CD4-positive, alpha-beta T cell treated with Interleukin-21 for 1 hour (primary cell): ENCODE data around the gene CCT4.
"Not testable (repeated sequence)": the region's sequence is repeated elsewhere in the genome, so short reads cannot be mapped to it uniquely, and the experiment has no call there.

Experiments
- DNase-seq: peaks from one replicate; pipeline ENCODE4 v3.0.0-alpha.2; 2020

CCT4 gene

DNA sequence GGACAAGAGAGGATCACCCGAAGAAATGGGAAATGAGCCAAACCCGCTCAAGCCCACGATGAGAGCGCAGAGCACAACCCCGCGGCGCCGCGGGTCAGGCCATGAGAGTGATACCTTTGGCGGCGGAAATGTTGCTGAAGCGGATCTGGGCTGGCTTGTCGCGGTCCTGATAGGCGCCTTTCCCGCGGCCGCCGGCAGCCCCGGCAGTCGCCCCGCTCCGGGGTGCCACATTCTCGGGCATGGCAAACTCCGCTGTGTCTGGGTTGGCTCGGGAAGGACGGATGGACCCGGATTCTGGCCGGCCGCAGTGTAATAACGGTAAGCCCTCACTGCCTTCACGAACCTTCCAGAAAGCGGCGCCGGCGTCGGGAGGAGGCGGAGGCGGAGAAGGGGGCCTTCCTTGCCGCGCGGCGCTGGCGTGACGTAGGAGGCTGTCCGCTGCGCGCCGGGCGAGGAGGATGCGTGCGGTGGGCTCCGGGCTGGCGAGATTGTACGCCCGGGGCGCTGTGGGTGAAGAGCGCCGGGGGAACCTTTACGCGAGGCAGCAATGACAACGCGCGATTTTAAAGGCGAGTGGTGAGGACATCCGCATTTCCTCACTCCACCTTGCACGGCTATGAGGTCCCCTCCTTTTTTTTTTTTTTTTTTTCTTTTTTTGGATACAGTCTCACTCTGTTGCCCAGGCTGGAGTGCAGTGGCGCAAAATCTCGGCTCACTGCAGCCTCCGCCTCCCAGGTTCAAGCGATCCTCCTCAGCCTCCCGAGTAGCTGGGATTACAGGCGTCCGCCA is at the start of gene CCT4:
Gene CCT4 (minus strand): TSS at position 390 of the 789 bp plus-strand sequence. CDS start 149 bp downstream, at position 241.
- peak; percentile 92 for DNase-seq

DNA sequence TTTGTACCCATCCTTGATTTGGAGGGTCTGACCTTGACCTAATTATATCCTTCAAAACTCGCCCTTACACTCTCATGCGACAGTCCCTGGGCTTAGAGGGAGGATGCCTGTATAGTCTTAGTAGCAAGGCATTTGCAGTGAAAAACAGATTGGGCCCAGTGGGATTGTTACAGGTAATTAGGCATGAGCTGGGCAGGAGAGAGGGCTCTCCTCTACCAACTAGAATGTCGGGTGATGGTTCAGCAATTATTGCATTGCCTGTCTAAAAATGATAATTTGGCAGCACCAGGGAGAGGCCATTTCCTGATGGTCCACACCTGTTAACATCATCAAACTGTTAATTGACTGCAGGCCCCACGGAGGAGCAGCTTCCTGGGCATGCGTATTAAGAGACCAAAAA is 49.4 kb upstream of the CCT4 start:
- DNase-seq: no peak

DNA sequence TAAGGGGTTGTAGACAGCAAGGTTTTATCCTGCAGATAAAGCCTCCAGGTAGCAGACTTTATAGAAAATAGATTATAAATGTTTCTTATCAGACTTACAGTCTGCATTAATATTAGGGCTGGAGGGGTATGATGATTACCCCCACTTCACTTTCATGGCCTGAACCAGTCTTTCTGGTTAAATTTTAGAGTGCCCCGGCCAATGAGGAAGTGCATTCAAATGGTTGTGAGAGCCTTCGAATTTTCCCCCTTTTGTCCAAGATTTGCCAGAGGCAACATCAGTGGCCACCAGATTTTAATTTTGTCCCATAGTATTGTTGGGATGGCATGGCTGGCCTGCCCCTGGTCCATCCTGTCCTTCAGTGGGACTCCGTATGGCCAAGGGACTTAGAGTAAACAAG is 48.6 kb upstream of the CCT4 start:
- DNase-seq: no peak

GRCh38 chr2:61928826-61929461 is 40.5 kb upstream of the CCT4 start:
- no peak for DNase-seq

DNA sequence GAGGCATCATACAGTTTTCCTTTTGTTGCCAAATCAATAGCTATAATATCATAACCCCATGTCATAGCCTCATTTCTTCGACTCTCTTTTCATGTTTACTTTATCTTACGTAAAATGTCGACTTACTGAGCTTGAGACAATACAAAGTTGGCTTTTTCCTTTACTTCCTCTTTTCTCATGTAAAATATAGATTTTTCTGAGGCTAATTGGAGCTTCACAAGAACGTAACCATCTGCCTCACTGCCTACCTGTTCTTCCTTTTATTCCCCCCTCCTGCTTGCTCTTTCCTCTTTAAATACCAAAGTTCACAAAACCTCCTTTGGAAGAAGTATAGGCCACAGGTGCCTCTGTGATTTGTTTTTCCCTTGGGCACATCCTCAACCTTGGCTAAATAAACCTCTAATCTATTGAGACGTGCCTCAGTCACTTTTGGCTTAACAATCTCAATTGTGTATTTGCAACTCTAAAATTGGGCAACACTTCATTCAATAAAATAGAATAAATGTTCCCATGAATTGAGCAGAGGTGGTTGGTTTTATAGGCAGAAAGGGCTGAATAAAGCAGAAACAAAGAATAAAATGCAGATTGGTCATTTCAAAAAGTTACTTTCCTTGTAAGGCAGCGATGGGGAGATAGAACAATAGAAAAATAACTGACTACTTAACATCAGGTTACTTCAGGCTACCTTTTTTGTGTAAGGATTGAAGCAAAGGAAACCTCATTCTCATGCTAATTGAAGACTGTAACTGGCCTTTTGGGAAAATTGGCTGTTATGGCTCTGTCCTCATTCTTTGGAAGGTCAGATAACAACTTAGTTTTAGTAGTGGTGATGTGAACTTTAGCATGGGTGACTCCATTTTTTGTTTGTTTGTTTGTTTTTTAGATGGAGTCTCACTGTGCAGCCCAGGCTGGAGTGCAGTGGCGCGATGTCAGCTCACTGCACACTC is 38.3 kb upstream of the CCT4 start:
- DNase-seq: no peak

GRCh38 chr2:61924895-61925663 is 36.6 kb upstream of the CCT4 start:
- no peak for DNase-seq

GRCh38 chr2:61922714-61923113 is 34.3 kb upstream of the CCT4 start:
- DNase-seq: no peak

GRCh38 chr2:61920548-61920947 is 32.1 kb upstream of the CCT4 start:
- DNase-seq: no peak

DNA sequence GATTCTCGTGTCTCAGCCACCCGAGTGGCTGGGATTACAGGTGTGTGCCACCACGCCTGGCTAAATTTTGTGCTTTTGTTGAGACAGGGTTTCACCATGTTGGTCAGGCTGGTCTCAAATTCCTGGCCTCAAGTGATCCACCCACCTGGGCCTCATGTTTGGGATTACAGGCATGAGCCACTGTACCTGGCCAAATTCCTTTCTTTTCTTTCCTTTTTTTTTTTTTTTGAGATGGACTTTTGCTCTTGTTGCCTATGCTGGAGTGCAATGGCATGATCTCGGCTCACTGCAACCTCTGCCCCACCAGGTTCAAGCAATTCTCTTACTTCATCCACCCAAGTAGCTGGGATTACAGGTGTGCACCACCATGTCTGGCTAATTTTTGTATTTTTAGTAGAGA is 26.3 kb upstream of the CCT4 start:
- DNase-seq: not testable (repeated sequence)

DNA sequence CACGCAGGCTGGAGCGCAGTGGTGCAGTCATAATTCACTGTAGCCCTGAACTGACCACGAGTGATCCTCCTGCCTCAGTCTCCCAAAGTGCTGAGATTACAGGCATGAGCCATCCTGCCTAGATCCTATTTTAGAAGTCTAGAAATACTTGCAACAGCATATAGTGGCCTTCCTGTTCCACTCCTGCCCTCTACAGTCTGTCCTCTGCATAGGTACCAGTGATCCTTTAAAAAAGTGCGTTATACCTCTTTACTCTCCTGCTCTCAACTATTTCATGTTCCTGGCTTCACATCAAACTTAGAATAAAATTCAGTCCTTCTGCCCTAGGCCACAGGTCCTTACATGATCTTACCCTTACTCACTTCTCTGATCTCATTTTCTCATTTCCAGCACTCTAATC is 23.1 kb upstream of the CCT4 start:
- DNase-seq: no peak

- DNase-seq: no peak
Observed at GRCh38 chr2:61910603-61911002, 22.1 kb upstream of the CCT4 start.

- DNase-seq: no peak
Observed at GRCh38 chr2:61909116-61909515, 20.7 kb upstream of the CCT4 start.

GRCh38 chr2:61906186-61906470 is 17.7 kb upstream of the CCT4 start:
- DNase-seq: no peak

GRCh38 chr2:61905372-61906185 is 17.1 kb upstream of the CCT4 start, which contains the start of gene COMMD1:
Gene COMMD1, plus strand, starts transcription at chr2:61905674. Its CDS starts 5 bp downstream, at chr2:61905679.
- peak; percentile 83 for DNase-seq

GRCh38 chr2:61900281-61900680 is 11.8 kb upstream of the CCT4 start:
- no peak for DNase-seq

- DNase-seq: peak; percentile 27
Observed at GRCh38 chr2:61898810-61899209, 10.4 kb upstream of the CCT4 start.

DNA sequence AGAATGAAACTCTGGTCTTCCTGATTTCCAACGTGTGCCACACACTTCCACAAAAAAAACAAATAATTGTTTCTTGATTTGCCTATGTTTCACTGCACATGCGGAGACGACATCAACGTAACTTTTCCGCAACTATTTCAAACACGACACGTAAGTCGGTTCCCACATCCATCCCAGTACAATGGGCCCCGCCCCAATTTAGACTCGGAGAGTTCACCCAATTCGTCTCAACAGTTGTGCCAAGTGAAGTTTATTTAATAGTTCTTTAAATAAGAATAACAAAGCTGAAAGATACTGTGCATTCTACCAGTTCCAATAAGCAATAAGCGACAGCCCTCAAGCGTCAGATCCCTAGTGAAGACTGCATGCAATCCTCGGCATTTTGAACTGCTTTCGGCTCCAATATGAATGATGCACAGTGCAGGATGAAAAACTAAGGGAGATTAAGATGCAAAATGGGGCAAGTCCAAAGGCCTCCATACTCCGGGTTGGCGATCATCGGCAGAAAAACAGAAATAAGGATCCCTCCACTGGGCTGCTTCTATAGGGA is 664 bp downstream of the CCT4 start:
- peak; percentile 40 for DNase-seq

GRCh38 chr2:61885896-61886603 is 2.4 kb downstream of the CCT4 start:
- DNase-seq: no peak

- no peak for DNase-seq
Observed at GRCh38 chr2:61882850-61883249, 5.6 kb downstream of the CCT4 start.

DNA sequence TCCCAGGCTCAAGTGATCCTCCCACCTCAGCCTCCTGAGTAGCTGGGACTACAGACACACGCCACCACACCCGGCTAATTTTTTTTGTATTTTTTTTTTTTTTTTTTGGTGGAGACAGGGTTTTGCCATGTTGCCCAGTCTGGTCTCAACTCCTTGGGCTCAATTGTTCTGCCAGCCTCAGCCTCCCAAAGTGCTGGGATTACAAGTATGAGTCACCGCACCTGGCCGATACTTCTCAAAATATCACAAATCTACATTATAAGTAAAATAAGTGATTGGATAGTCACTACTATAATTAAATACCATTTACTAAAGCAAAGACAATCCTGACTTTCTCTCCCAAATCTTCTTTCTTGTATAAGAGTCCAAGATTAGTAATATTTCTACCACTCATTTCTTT is 9.1 kb downstream of the CCT4 start:
- not testable (repeated sequence) for DNase-seq

- DNase-seq: no peak
Observed at GRCh38 chr2:61878761-61879160, 9.7 kb downstream of the CCT4 start.
